Calu3 (cell line): ENCODE data around the gene CASK. TPM values are rescaled to one million over a fixed set of nuclear protein-coding genes. Genes with fewer than 3 reads are reported as not detected.

Experiments used
- BruUV-seq: library from RNA; stranded (reverse); fragments of 400-500 nt; replicated peaks from 2 replicates; lab custom pipeline; 2021; lab: Mats Ljungman, UMichigan
- CTCF ChIA-PET: fragments of 300-600 bp; sonication (Branson Sonifier 250); formaldehyde crosslinking; loops from one replicate; lab custom pipeline; 2022; ENCODE audit warnings: antibody characterized with exemption; lab: Charles Lee
- DNase-seq: peaks from one replicate; pipeline ENCODE4 v3.0.0; 2022
- H3K27ac Mint-ChIP-seq: one replicate; pipeline ENCODE4 v1.8.0; 2022; ENCODE audit warnings: mixed read lengths; ENCODE audit not compliant: unreplicated experiment
- H3K27me3 Mint-ChIP-seq: one replicate; pipeline ENCODE4 v1.8.0; 2022; ENCODE audit warnings: mixed read lengths; ENCODE audit not compliant: unreplicated experiment
- H3K36me3 Mint-ChIP-seq: one replicate; pipeline ENCODE4 v1.8.0; 2022; ENCODE audit warnings: mild to moderate bottlenecking, moderate library complexity, mixed read lengths; ENCODE audit not compliant: insufficient read depth, unreplicated experiment
- H3K4me1 Mint-ChIP-seq: one replicate; pipeline ENCODE4 v1.8.0; 2022; ENCODE audit warnings: mild to moderate bottlenecking, low read depth, mixed read lengths; ENCODE audit not compliant: unreplicated experiment
- H3K4me3 Mint-ChIP-seq: one replicate; pipeline ENCODE4 v1.8.0; 2022; ENCODE audit warnings: mild to moderate bottlenecking, low read depth, moderate library complexity, mixed read lengths; ENCODE audit not compliant: unreplicated experiment
- H3K9me3 Mint-ChIP-seq: one replicate; pipeline ENCODE4 v1.8.0; 2022; ENCODE audit warnings: low read depth, mixed read lengths; ENCODE audit not compliant: unreplicated experiment
- intact Hi-C: fragments of 100-400 bp; cut with micrococcal nuclease; formaldehyde crosslinking; loops from one replicate; pipeline ENCODE4 v1.10.0; 2022; ENCODE audit not compliant: unreplicated experiment
- total RNA-seq: library from RNA; stranded (reverse); gene quantifications from 2 replicates; pipeline ENCODE4 v1.2.3, GENCODE V29; 2022
- TF ChIP-seq, protein P1 (sequence below): fragments of 200-600 bp; IDR thresholded peaks from one replicate; pipeline ENCODE4 v1.8.0; 2022; ENCODE audit warnings: antibody characterized with exemption; ENCODE audit not compliant: unreplicated experiment

Gene CASK
- total RNA-seq, 1 experiment from 2014 or later, result 157 TPM

DNA sequence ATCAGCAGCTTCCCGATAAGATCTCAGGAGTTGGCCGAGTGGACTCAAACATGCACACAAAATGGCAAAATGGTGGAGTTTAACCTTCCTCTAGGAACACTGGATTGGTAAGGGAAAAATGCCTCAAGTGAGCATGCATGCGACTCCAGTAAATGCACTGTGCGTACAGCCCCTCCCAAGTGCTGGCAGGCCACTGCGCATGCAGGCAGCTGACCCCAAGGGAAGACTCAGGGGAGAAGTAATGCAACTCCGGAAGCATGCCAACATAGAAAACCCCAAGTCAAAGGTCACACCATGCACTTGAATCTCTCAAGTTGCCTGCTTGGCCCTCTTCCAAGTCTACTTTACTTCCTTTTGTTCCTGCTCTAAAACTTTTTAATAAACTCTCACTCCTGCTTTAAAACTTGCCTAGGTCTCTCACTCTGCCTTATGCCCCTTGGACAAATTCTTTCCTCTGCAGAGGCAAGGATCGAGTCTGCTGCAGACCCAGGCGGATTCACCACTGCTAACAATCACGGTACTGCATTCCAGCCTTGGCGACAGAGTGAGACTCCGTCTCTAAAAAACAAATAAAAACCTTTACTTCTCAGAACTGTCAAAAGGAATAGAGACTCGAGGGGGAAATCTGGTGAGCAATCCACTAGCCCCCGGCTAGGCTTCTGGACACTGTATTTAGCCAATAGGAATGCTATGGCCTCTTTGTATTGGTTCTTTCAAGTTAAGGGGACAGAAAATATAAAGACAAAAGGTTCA, 442.7 kb downstream of the CASK start:
- H3K27me3 Mint-ChIP-seq, result no peaks in the 10 kb centered on the region
- CTCF ChIA-PET, result no interaction called here
- H3K4me3 Mint-ChIP-seq, result no peak overlapping the region
- H3K9me3 Mint-ChIP-seq, result no peaks in the 10 kb centered on the region
- no peak overlapping the region for H3K27ac Mint-ChIP-seq
- no peak for DNase-seq
- TF ChIP-seq, protein P1, sequence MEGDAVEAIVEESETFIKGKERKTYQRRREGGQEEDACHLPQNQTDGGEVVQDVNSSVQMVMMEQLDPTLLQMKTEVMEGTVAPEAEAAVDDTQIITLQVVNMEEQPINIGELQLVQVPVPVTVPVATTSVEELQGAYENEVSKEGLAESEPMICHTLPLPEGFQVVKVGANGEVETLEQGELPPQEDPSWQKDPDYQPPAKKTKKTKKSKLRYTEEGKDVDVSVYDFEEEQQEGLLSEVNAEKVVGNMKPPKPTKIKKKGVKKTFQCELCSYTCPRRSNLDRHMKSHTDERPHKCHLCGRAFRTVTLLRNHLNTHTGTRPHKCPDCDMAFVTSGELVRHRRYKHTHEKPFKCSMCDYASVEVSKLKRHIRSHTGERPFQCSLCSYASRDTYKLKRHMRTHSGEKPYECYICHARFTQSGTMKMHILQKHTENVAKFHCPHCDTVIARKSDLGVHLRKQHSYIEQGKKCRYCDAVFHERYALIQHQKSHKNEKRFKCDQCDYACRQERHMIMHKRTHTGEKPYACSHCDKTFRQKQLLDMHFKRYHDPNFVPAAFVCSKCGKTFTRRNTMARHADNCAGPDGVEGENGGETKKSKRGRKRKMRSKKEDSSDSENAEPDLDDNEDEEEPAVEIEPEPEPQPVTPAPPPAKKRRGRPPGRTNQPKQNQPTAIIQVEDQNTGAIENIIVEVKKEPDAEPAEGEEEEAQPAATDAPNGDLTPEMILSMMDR, result no peak
- peaks cover under 1% of the 10 kb centered on the region for H3K4me1 Mint-ChIP-seq
- no TSS peak for BruUV-seq
- intact Hi-C loops, result no loop called here
- H3K36me3 Mint-ChIP-seq, result no peaks in the 10 kb centered on the region

DNA sequence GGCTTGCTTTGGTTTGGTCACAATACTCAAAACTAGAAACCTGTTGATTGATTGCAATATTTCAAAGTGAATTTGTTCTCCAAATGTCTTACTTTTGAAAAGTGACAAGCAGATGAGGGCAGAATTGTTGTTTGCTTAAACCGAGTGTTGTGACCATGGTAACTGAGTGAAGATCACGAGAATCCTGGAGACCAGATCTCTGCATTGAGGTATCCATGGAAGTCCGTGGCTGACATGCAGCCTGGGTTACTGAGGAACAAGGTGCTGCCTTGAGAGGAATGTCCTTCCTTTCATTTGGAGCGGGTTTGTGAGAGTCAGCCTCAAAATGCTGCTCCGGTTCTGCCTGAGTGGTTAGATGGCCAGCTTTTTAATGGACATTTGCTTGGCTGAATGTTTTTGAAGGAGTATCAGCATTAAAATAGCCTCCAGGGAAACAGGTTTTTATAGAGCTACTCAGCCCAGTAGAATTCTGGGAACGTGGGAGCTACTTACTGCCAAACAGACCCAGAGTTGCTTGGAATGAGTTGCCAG, 444.9 kb downstream of the CASK start:
- no peak overlapping the region for H3K27ac Mint-ChIP-seq
- CTCF ChIA-PET, result interaction anchor here (0.7 kb wide), 1 partner anchor 12 kb away, joined by 3 read pairs; no protein-coding TSS in a partner anchor

DNA sequence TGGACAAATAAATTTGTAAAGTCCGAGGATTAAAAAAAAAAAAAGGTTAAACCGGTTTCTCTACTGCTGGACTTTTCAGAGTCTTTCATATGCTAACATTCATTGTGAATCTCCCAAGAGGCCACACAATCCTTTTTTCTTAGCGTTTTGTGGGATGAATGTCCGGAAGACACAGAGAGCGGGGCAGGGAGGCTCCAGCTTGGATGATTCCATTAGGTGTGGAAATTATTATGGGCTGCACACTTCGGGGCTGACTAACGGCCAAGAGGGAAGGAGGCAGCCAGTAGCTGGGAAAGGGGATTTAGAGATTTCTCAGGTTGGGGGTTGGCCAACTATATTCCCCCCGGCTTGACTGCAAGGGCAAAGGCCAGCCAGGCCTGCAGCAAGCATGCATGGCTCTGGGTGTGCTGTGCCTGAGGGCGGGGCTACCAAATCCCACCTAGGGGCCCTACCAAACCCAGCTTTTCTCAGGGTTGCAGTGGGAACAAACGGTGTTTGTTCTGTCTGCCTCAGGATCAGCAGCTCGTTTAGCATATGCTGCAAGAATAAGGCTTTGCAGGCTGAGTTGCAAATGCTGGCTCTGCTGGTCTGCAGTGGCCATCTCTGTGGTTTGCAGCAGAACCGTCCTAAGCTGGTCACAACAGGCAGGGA, 447.6 kb downstream of the CASK start:
- TF ChIP-seq, protein P1, result no peak
- H3K4me1 Mint-ChIP-seq, result peaks cover 10% of the 10 kb centered on the region
- no TSS peak for BruUV-seq
- H3K27me3 Mint-ChIP-seq, result no peaks in the 10 kb centered on the region
- peak overlapping the region; percentile 50 for H3K27ac Mint-ChIP-seq
- DNase-seq, result no peak
- no peaks in the 10 kb centered on the region for H3K9me3 Mint-ChIP-seq
- H3K4me3 Mint-ChIP-seq, result no peak overlapping the region
- no peaks in the 10 kb centered on the region for H3K36me3 Mint-ChIP-seq
- intact Hi-C loops, result no loop called here
- CTCF ChIA-PET, result interaction anchor here (0.6 kb wide), 2 partner anchors 103 to 142 kb away, joined by 3 to 5 read pairs; no protein-coding TSS in a partner anchor

More for the DNA sequence above, 444.9 kb downstream of the CASK start:
- no peaks in the 10 kb centered on the region for H3K9me3 Mint-ChIP-seq
- no peaks in the 10 kb centered on the region for H3K36me3 Mint-ChIP-seq
- DNase-seq, result no peak
- TF ChIP-seq, protein P1, result no peak
- no peaks in the 10 kb centered on the region for H3K27me3 Mint-ChIP-seq
- no peak overlapping the region for H3K4me3 Mint-ChIP-seq
- intact Hi-C loops, result no loop called here
- peaks cover 10% of the 10 kb centered on the region for H3K4me1 Mint-ChIP-seq
- BruUV-seq, result no TSS peak

DNA sequence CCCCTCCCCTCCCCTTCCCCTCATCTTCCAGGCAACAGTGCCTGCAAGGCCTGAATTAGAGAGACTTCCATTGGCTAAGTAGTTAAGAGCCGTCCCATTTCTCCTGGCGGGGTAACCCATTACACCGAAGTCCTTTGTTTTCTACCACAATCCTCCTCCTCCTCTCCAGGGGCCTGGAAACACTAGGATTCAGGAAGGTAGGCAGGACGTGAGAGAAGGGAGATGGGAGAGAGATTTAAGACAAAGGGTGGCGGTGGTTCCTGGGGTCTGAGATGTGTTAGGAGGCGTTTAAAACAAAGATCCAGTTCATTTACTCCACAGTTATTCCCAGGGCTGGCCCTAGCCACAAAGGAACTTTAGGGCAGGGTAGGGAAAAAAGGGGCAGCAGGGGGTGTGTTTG, 448.2 kb downstream of the CASK start:
- H3K4me3 Mint-ChIP-seq, result no peak overlapping the region
- H3K27ac Mint-ChIP-seq, result peak overlapping the region; percentile 50
- CTCF ChIA-PET, result interaction anchor here (0.6 kb wide), 1 partner anchor 103 kb away, joined by 3 read pairs; no protein-coding TSS in a partner anchor
- BruUV-seq, result no TSS peak
- intact Hi-C loops, result no loop called here
- H3K36me3 Mint-ChIP-seq, result no peaks in the 10 kb centered on the region
- no peaks in the 10 kb centered on the region for H3K9me3 Mint-ChIP-seq
- H3K27me3 Mint-ChIP-seq, result no peaks in the 10 kb centered on the region
- H3K4me1 Mint-ChIP-seq, result peaks cover 10% of the 10 kb centered on the region
- TF ChIP-seq, protein P1, result no peak
- DNase-seq, result no peak
